Activated naive CD4-positive, alpha-beta T cell treated with anti-CD3 and anti-CD28 coated beads for 36 hours (primary cell): ENCODE measurements around the gene RARB. TPM values are rescaled to one million over a fixed set of nuclear protein-coding genes. Genes with fewer than 3 reads are reported as not detected.

Source experiments
- CTCF ChIA-PET: fragments of 350-600 bp; sonication (Branson Sonifier 250); formaldehyde crosslinking; loops from one replicate; lab custom pipeline; 2021; ENCODE audit warnings: antibody characterized with exemption; lab: Charles Lee
- DNase-seq: peaks from one replicate; pipeline ENCODE4 v3.0.0-alpha.2; 2020
- H3K27ac Mint-ChIP-seq: one replicate; pipeline ENCODE4 v1.8.0; 2021; ENCODE audit warnings: mild to moderate bottlenecking, mixed read lengths
- H3K27me3 Mint-ChIP-seq: one replicate; pipeline ENCODE4 v1.8.0; 2021; ENCODE audit warnings: low read depth, mixed read lengths
- H3K36me3 Mint-ChIP-seq: one replicate; pipeline ENCODE4 v1.8.0; 2021; ENCODE audit warnings: low read depth, mixed read lengths
- H3K4me1 Mint-ChIP-seq: one replicate; pipeline ENCODE4 v1.8.0; 2021; ENCODE audit warnings: low read depth, mixed read lengths
- H3K4me3 Mint-ChIP-seq: one replicate; pipeline ENCODE4 v1.8.0; 2021; ENCODE audit warnings: mild to moderate bottlenecking, moderate library complexity, mixed read lengths
- H3K9me3 Mint-ChIP-seq: one replicate; pipeline ENCODE4 v1.8.0; 2021; ENCODE audit warnings: mixed read lengths
- intact Hi-C: fragments of 100-400 bp; cut with micrococcal nuclease; formaldehyde crosslinking; loops from one replicate; pipeline ENCODE4 v1.15.1; 2023
- total RNA-seq, 2 experiments: library from RNA; stranded (reverse); gene quantifications; one replicate each; pipeline ENCODE4 v1.2.3, GENCODE V29; 2021

RARB gene
- total RNA-seq, 2 experiments from 2014 or later, result not detected

GRCh38 chr3:25438791-25439555, 10.9 kb downstream of the RARB start:
- Mint-ChIP-seq H3K9me3 (no peaks in the 10 kb centered on the region), H3K27me3 (no peaks in the 10 kb centered on the region), H3K36me3 (no peaks in the 10 kb centered on the region), H3K4me1 (no peaks in the 10 kb centered on the region), H3K27ac (no peak overlapping the region), H3K4me3 (no peak overlapping the region)
- no peak for DNase-seq
- intact Hi-C loops, result no loop called here
- CTCF ChIA-PET, result no interaction called here

DNA sequence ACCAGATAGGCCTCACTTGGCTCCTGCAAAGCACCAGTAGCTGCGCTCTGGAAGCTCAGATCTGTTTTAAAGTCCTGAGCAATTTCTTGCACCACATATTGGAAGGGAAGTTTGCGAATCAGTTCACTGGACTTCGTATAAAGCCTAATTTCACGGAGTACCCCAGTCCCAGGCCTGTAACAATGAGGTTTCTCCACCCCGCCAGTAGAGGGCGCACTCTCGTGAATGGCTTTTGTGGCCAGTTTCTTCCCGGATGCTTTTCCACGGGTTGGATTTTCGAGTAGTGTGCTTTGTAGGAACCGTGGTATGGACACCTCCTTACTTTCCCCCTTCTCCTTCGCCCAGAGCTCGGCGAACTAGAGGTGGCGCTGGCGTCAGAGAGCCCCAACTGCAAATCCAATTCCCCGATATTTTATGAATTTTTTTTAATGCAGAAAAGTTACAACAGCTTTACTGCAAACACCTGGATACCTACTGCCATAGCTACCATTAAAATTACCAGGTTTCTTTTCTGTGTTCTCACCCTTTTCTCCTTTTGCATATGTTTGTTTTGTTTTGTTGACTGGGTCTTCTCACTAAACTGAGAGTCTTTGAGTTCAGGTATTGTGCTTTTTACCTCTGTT, 13.3 kb downstream of the RARB start:
- Mint-ChIP-seq H3K9me3 (no peaks in the 10 kb centered on the region), H3K36me3 (no peaks in the 10 kb centered on the region), H3K27me3 (no peaks in the 10 kb centered on the region), H3K4me1 (no peaks in the 10 kb centered on the region), H3K27ac (no peak overlapping the region), H3K4me3 (no peak overlapping the region)
- CTCF ChIA-PET, result interaction anchor here (0.6 to 1.3 kb wide), 6 partner anchors 8 to 324 kb away, joined by 3 to 5 read pairs (median 3); no protein-coding TSS in a partner anchor
- intact Hi-C loops, result no loop called here
- DNase-seq, result peak; percentile 14

- intact Hi-C loops, result no loop called here
- Mint-ChIP-seq H3K27ac (no peak overlapping the region), H3K4me3 (no peak overlapping the region), H3K9me3 (no peaks in the 10 kb centered on the region), H3K4me1 (no peaks in the 10 kb centered on the region), H3K27me3 (no peaks in the 10 kb centered on the region), H3K36me3 (no peaks in the 10 kb centered on the region)
- CTCF ChIA-PET, result interaction anchor here (1.1 to 1.2 kb wide), 2 partner anchors 9 to 88 kb away, joined by 3 read pairs; no protein-coding TSS in a partner anchor
- DNase-seq, result no peak
Observed at GRCh38 chr3:25442486-25442885, 14.4 kb downstream of the RARB start.

DNA sequence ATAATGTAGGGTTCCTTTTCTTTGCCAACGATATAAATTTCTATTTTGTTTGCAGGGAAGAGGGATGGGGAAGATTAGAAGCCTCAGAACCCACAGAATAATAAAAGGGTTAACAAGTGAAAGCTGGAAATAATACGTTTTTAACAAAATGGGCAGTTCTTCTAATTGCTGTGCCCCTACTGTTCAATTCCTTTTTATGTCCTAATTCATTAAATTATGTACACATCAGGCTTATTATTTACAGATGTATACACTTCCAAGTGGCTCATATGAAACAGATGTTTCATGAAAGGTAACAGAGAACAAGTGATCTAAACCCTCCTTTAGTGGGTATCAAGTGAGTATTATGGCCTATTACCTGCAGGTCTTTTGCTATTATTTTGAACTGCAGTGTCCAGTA, 16.2 kb downstream of the RARB start:
- no peaks in the 10 kb centered on the region for H3K36me3 Mint-ChIP-seq
- no peak overlapping the region for H3K4me3 Mint-ChIP-seq
- CTCF ChIA-PET, result interaction anchor here (0.6 to 1.2 kb wide), 2 partner anchors 10 to 304 kb away, joined by 3 read pairs; no protein-coding TSS in a partner anchor
- intact Hi-C loops, result no loop called here
- H3K9me3 Mint-ChIP-seq, result no peaks in the 10 kb centered on the region
- H3K27me3 Mint-ChIP-seq, result no peaks in the 10 kb centered on the region
- DNase-seq, result no peak
- H3K27ac Mint-ChIP-seq, result no peak overlapping the region
- no peaks in the 10 kb centered on the region for H3K4me1 Mint-ChIP-seq

GRCh38 chr3:25445731-25446130, 17.7 kb downstream of the RARB start:
- Mint-ChIP-seq H3K4me1 (no peaks in the 10 kb centered on the region), H3K27ac (no peak overlapping the region), H3K4me3 (no peak overlapping the region), H3K9me3 (no peaks in the 10 kb centered on the region), H3K27me3 (no peaks in the 10 kb centered on the region), H3K36me3 (no peaks in the 10 kb centered on the region)
- DNase-seq, result no peak
- intact Hi-C loops, result no loop called here
- CTCF ChIA-PET, result interaction anchor here (0.7 kb wide), 1 partner anchor 33 kb away, joined by 3 read pairs; no protein-coding TSS in a partner anchor

- no peaks in the 10 kb centered on the region for H3K27me3 Mint-ChIP-seq
- no peak overlapping the region for H3K27ac Mint-ChIP-seq
- no peaks in the 10 kb centered on the region for H3K9me3 Mint-ChIP-seq
- no peaks in the 10 kb centered on the region for H3K4me1 Mint-ChIP-seq
- no peaks in the 10 kb centered on the region for H3K36me3 Mint-ChIP-seq
- DNase-seq, result no peak
- CTCF ChIA-PET, result no interaction called here
- intact Hi-C loops, result no loop called here
- no peak overlapping the region for H3K4me3 Mint-ChIP-seq
Observed at GRCh38 chr3:25447285-25447684, 19.2 kb downstream of the RARB start.

GRCh38 chr3:25447925-25448324, 19.9 kb downstream of the RARB start:
- H3K27ac Mint-ChIP-seq, result no peak overlapping the region
- intact Hi-C loops, result no loop called here

GRCh38 chr3:25448750-25449692, 21.0 kb downstream of the RARB start:
- Mint-ChIP-seq H3K4me3 (no peak overlapping the region), H3K36me3 (no peaks in the 10 kb centered on the region), H3K27me3 (peaks cover 3% of the 10 kb centered on the region), H3K9me3 (no peaks in the 10 kb centered on the region), H3K27ac (no peak overlapping the region), H3K4me1 (no peaks in the 10 kb centered on the region)
- CTCF ChIA-PET, result interaction anchor here (0.6 kb wide), 2 partner anchors 34 to 145 kb away, joined by 3 read pairs; no protein-coding TSS in a partner anchor
- intact Hi-C loops, result no loop called here
- no peak for DNase-seq

More at GRCh38 chr3:25447925-25448324, 19.9 kb downstream of the RARB start:
- H3K9me3 Mint-ChIP-seq, result no peaks in the 10 kb centered on the region
- H3K4me1 Mint-ChIP-seq, result no peaks in the 10 kb centered on the region
- no peaks in the 10 kb centered on the region for H3K27me3 Mint-ChIP-seq
- H3K36me3 Mint-ChIP-seq, result no peaks in the 10 kb centered on the region
- CTCF ChIA-PET, result no interaction called here
- DNase-seq, result no peak
- H3K4me3 Mint-ChIP-seq, result no peak overlapping the region

GRCh38 chr3:25449857-25450256, 21.8 kb downstream of the RARB start:
- intact Hi-C loops, result no loop called here
- DNase-seq, result no peak
- H3K4me1 Mint-ChIP-seq, result no peaks in the 10 kb centered on the region
- H3K36me3 Mint-ChIP-seq, result no peaks in the 10 kb centered on the region
- CTCF ChIA-PET, result interaction anchor here (1.6 kb wide), 1 partner anchor 9 kb away, joined by 4 read pairs; no protein-coding TSS in a partner anchor
- no peak overlapping the region for H3K27ac Mint-ChIP-seq
- no peaks in the 10 kb centered on the region for H3K9me3 Mint-ChIP-seq
- peaks cover 3% of the 10 kb centered on the region for H3K27me3 Mint-ChIP-seq
- no peak overlapping the region for H3K4me3 Mint-ChIP-seq

GRCh38 chr3:25452192-25452591, 24.1 kb downstream of the RARB start:
- no peak overlapping the region for H3K27ac Mint-ChIP-seq
- no peaks in the 10 kb centered on the region for H3K4me1 Mint-ChIP-seq
- peaks cover 3% of the 10 kb centered on the region for H3K27me3 Mint-ChIP-seq
- H3K9me3 Mint-ChIP-seq, result no peaks in the 10 kb centered on the region
- CTCF ChIA-PET, result no interaction called here
- DNase-seq, result no peak
- intact Hi-C loops, result no loop called here
- H3K4me3 Mint-ChIP-seq, result no peak overlapping the region
- no peaks in the 10 kb centered on the region for H3K36me3 Mint-ChIP-seq

GRCh38 chr3:25452740-25453139, 24.7 kb downstream of the RARB start:
- Mint-ChIP-seq H3K4me1 (no peaks in the 10 kb centered on the region), H3K4me3 (no peak overlapping the region), H3K9me3 (no peaks in the 10 kb centered on the region), H3K36me3 (no peaks in the 10 kb centered on the region), H3K27ac (no peak overlapping the region), H3K27me3 (peaks cover 3% of the 10 kb centered on the region)
- no peak for DNase-seq
- intact Hi-C loops, result no loop called here
- CTCF ChIA-PET, result no interaction called here

DNA sequence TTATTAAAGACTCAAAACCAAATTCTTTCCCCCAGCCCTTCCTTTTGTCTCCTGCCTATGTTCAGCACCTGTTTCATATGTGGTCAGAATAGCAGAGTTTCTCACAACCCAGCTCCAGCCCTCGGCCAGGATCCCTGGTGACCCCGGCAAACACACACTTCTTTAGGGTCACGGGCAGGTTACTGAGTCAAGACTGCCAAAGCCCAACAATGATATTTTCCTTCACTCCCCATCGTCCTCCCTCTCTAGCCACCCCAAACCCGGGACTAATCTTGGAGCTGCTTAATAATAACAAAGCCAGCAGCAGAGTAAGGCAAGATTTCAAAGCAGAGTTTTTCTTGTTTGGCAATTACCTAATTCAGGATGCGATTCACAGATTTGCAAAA, 25.5 kb downstream of the RARB start:
- H3K27me3 Mint-ChIP-seq, result peaks cover 3% of the 10 kb centered on the region
- H3K4me1 Mint-ChIP-seq, result no peaks in the 10 kb centered on the region
- no peaks in the 10 kb centered on the region for H3K36me3 Mint-ChIP-seq
- CTCF ChIA-PET, result no interaction called here
- H3K9me3 Mint-ChIP-seq, result no peaks in the 10 kb centered on the region
- DNase-seq, result no peak
- intact Hi-C loops, result no loop called here
- H3K27ac Mint-ChIP-seq, result no peak overlapping the region
- H3K4me3 Mint-ChIP-seq, result no peak overlapping the region
